UCSD-AML1 (cell line): ENCODE measurements around the gene SKOR1.
A peak's percentile ranks its signal among the peaks of the same experiment; 100 is the strongest.

Source experiments
- DNase-seq: peaks from one replicate; lab custom pipeline; 2025; ENCODE audit not compliant: unreplicated experiment; lab: John Stamatoyannopoulos, UW

The SKOR1 gene

GRCh38 chr15:67831363-67831762 is 6.1 kb downstream of the SKOR1 start:
- no peak for DNase-seq

DNA sequence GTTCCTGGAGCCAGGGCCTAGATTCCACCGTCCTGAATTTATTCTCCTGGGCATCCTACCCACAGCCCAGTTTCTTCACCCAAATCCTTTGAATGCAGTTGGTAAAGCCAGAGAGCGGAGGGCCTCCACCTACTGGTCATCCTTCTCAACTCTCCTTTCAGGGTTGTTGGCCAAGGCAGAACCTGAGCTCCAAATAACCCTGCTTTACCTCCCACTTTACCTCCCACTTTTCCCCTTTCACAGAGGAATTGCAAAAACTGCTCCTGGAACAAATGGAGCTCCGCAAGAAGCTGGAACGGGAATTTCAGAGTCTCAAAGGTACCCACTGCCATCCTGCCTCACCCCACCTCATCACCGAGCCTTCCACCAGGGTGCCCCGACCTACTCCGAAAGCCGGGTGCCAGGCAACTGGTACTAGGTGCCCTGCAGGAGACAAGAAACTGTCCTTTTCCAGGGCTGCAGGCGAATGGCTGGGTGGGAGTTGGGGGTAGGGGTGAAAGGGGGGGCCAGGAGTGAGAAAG is 6.8 kb downstream of the SKOR1 start:
- DNase-seq, result peak; percentile 24

- peak; percentile 22 for DNase-seq
These were observed 7.8 kb downstream of the SKOR1 start for GRCh38 chr15:67832897-67833709.

GRCh38 chr15:67833710-67834511 is 8.6 kb downstream of the SKOR1 start:
- peak; percentile 74 for DNase-seq

- peak; percentile 20 for DNase-seq
These were observed 9.4 kb downstream of the SKOR1 start for GRCh38 chr15:67834581-67835296.

DNA sequence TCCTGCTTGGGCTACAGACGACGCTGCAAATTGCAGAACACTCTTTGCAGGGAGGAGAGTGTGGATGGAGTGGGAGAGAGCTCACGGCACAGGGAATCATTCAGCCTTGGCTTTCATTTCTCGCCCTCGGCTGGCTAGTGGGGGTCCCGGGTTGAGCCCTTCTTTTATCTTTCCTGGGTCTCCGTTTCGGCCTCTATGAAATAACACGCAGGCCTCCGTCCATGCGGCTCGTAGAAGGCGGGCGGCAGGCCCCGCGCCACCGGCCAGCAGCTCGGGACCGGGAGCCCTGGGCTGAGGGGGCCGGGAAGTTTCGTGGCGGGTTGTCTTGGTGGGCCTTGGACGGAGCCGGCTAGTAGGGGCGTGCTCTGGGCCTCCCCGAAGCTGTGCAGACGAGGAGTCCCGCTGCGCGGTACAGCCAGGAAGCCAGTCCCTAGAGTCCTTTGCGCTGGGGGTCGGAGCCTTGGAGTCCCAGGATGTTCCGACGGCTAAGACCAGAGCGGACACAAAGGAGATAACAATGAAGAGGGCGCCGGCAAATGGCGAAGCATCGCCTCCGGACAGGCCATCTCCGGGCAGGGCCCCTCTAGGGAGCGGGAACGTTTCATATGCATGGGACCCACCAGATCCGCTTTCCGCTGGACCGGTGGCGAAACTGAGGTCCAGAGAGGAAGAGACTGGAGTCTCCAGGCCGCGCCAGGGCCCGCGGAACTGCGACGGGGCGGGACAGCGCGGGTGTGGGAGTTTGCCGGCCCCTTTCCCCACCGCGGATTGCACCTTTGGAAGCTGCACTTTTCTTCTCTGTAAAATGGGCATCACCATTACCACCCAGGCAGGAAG is 10.2 kb downstream of the SKOR1 start:
- no peak for DNase-seq

DNA sequence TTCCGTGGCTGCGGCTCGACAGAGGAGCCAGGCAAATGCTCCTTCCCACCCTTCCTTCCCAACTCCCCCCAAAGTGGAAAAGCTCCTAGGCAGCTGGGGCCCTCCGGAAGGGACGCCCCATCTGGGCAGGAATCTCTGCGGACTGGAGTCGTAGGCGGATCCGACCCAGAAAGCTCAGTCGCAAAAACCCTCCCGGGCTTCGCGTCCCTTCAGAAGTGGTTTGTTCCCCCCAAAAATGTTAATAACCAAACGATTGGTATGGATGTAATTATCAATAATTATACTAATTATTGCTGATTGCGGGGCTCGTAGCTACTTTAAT is 10.8 kb downstream of the SKOR1 start:
- DNase-seq, result no peak

DNA sequence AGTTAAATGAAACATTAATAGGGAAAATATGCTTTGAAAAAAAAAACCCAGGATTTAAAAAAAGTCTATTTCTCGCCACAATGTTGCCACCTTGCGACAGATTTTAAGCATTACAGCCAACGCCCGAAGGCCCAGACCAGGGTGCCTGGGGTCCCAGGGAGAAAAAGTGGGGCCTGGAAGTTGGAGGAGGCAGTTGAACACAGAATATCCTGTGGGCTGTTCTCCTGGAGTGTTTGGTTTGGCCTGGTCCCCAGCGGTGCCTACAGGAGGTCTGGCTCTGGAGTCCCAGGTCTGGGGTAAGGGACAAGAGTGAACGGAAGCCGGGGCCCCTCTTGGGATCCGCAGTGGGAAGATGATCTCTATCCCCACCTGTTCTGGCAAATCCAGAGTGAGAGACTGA is 11.2 kb downstream of the SKOR1 start:
- DNase-seq, result peak; percentile 35

GRCh38 chr15:67836955-67837354 is 11.6 kb downstream of the SKOR1 start:
- no peak for DNase-seq

- no peak for DNase-seq
These were observed 13.6 kb downstream of the SKOR1 start for GRCh38 chr15:67838789-67839332.

GRCh38 chr15:67839499-67839928 is 14.2 kb downstream of the SKOR1 start:
- DNase-seq, result peak; percentile 41

GRCh38 chr15:67839929-67840748 is 14.8 kb downstream of the SKOR1 start, which contains the start of gene RNU6-1:
Gene RNU6-1 (minus strand): TSS chr15:67840045.
- peak; percentile 94 for DNase-seq

GRCh38 chr15:67840749-67841512 is 15.6 kb downstream of the SKOR1 start:
- DNase-seq, result peak; percentile 38

GRCh38 chr15:67841513-67841762 is 16.1 kb downstream of the SKOR1 start:
- DNase-seq, result no peak

GRCh38 chr15:67843092-67843501 is 17.8 kb downstream of the SKOR1 start:
- no peak for DNase-seq

GRCh38 chr15:67843571-67844387 is 18.5 kb downstream of the SKOR1 start:
- DNase-seq, result peak; percentile 46

DNA sequence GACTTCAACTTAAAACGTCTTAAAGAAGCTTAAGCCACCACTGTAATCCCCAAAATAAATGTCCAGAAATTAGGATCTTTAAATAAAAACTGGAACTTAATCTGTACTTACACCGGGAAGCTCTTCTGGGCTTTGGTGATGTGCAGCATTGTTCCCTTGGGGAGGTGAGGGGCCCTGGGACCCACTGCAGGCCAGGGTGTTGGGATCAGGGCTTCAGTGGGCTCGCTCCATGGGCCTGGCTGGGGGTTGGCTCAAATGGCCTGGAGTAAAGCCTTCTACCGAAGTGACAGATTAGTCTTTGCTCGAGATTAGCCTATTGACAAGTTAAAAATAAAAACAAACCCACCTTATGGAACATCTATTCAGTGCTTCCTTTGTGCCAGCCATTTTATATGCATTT is 20.7 kb downstream of the SKOR1 start:
- DNase-seq, result no peak

DNA sequence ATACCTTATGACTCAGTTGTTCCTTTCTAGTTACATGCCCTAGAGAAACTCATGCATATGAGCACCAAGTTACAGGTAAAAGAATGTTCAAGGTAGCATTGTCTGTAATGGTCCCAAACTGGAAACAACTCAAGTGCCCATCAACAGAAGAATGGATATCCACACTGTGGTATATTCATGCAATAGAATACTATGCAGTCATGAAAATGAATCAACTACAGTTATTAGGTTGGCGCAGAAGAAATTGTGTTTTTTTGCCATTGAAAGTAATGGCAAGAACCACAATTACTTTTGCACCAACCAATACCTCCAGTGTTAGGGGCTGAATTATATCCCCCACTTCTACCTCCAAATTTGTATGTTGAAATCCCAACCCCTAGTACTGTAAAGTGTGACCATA is 24.2 kb downstream of the SKOR1 start:
- no peak for DNase-seq
